SK-N-SH treated with all-trans-retinoic acid at 6 μM for 48 hours (cell line): Measurements from ENCODE around the gene LSM7.

Experiments
- ARNTL ChIP-seq: fragments of 450-650 bp; formaldehyde crosslinking; IDR thresholded peaks from 2 replicates; pipeline ENCODE4 v1.5.0; 2020; ENCODE audit warnings: low read depth, mild to moderate bottlenecking, moderate library complexity, borderline replicate concordance
- CSDC2 ChIP-seq: fragments of 250-450 bp; sonication (Bioruptor Pico); IDR thresholded peaks from 2 replicates; pipeline ENCODE4 v1.5.0; 2020; ENCODE audit warnings: mild to moderate bottlenecking, moderate library complexity
- OSR1 ChIP-seq: fragments of 250-450 bp; sonication (Bioruptor Pico); IDR thresholded peaks from 2 replicates; pipeline ENCODE4 v1.8.0; 2022; ENCODE audit warnings: moderate library complexity, mild to moderate bottlenecking, inconsistent platforms
- PPARA ChIP-seq: fragments of 250-450 bp; sonication (Bioruptor Pico); IDR thresholded peaks from 2 replicates; pipeline ENCODE4 v1.5.0; 2020; ENCODE audit warnings: mild to moderate bottlenecking, borderline replicate concordance
- SNAI2 ChIP-seq: fragments of 250-450 bp; sonication (Bioruptor Pico); IDR thresholded peaks from 2 replicates; pipeline ENCODE4 v1.5.0; 2020; ENCODE audit warnings: mild to moderate bottlenecking, moderate library complexity
- ZFP3 ChIP-seq: fragments of 250-450 bp; sonication (Bioruptor Pico); IDR thresholded peaks from 2 replicates; pipeline ENCODE4 v1.5.0; 2020; ENCODE audit warnings: mild to moderate bottlenecking, moderate library complexity
- ZNF565 ChIP-seq: fragments of 450-650 bp; formaldehyde crosslinking; conservative IDR thresholded peaks from 2 replicates; pipeline ENCODE4 v1.5.0; 2020; ENCODE audit warnings: low read depth, mild to moderate bottlenecking, moderate library complexity
- ZNF8 ChIP-seq: fragments of 450-650 bp; formaldehyde crosslinking; IDR thresholded peaks from 2 replicates; pipeline ENCODE4 v1.5.0; 2020; ENCODE audit warnings: mild to moderate bottlenecking, moderate library complexity
- TF ChIP-seq, protein P1 (sequence below): fragments of 250-450 bp; sonication (Bioruptor Pico); IDR thresholded peaks from 2 replicates; pipeline ENCODE4 v1.5.0; 2020; ENCODE audit warnings: mild to moderate bottlenecking, moderate library complexity
- TF ChIP-seq, protein P2 (sequence below): fragments of 250-450 bp; sonication (Bioruptor Pico); IDR thresholded peaks from 2 replicates; pipeline ENCODE4 v1.8.0; 2020; ENCODE audit warnings: mild to moderate bottlenecking, moderate library complexity, borderline replicate concordance

GRCh38 chr19:2308114-2308556 lies 20.3 kb downstream of the LSM7 start, which contains the start of gene LINGO3:
- no peak for TF ChIP-seq ZNF8 (CRISPR knock-in tag)
- TF ChIP-seq OSR1 (CRISPR knock-in tag): no peak
- TF ChIP-seq, protein P1, sequence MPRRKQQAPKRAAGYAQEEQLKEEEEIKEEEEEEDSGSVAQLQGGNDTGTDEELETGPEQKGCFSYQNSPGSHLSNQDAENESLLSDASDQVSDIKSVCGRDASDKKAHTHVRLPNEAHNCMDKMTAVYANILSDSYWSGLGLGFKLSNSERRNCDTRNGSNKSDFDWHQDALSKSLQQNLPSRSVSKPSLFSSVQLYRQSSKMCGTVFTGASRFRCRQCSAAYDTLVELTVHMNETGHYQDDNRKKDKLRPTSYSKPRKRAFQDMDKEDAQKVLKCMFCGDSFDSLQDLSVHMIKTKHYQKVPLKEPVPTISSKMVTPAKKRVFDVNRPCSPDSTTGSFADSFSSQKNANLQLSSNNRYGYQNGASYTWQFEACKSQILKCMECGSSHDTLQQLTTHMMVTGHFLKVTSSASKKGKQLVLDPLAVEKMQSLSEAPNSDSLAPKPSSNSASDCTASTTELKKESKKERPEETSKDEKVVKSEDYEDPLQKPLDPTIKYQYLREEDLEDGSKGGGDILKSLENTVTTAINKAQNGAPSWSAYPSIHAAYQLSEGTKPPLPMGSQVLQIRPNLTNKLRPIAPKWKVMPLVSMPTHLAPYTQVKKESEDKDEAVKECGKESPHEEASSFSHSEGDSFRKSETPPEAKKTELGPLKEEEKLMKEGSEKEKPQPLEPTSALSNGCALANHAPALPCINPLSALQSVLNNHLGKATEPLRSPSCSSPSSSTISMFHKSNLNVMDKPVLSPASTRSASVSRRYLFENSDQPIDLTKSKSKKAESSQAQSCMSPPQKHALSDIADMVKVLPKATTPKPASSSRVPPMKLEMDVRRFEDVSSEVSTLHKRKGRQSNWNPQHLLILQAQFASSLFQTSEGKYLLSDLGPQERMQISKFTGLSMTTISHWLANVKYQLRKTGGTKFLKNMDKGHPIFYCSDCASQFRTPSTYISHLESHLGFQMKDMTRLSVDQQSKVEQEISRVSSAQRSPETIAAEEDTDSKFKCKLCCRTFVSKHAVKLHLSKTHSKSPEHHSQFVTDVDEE (CRISPR knock-in tag): no peak
- TF ChIP-seq ZFP3 (CRISPR knock-in tag): no peak
- no peak for TF ChIP-seq CSDC2 (CRISPR knock-in tag)
- TF ChIP-seq, protein P2, sequence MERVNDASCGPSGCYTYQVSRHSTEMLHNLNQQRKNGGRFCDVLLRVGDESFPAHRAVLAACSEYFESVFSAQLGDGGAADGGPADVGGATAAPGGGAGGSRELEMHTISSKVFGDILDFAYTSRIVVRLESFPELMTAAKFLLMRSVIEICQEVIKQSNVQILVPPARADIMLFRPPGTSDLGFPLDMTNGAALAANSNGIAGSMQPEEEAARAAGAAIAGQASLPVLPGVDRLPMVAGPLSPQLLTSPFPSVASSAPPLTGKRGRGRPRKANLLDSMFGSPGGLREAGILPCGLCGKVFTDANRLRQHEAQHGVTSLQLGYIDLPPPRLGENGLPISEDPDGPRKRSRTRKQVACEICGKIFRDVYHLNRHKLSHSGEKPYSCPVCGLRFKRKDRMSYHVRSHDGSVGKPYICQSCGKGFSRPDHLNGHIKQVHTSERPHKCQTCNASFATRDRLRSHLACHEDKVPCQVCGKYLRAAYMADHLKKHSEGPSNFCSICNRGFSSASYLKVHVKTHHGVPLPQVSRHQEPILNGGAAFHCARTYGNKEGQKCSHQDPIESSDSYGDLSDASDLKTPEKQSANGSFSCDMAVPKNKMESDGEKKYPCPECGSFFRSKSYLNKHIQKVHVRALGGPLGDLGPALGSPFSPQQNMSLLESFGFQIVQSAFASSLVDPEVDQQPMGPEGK (CRISPR knock-in tag): no peak
- no peak for TF ChIP-seq ARNTL
- no peak for TF ChIP-seq PPARA (CRISPR knock-in tag)
- no peak for TF ChIP-seq ZNF565 (CRISPR knock-in tag)
- no peak for TF ChIP-seq SNAI2
